ENCODE data around the gene WDSUB1. TPM values are rescaled to one million over a fixed set of nuclear protein-coding genes. Genes with fewer than 3 reads are reported as not detected.
A peak's percentile ranks its signal among the peaks of the same experiment; 100 is the strongest.

The WDSUB1 gene, protein sequence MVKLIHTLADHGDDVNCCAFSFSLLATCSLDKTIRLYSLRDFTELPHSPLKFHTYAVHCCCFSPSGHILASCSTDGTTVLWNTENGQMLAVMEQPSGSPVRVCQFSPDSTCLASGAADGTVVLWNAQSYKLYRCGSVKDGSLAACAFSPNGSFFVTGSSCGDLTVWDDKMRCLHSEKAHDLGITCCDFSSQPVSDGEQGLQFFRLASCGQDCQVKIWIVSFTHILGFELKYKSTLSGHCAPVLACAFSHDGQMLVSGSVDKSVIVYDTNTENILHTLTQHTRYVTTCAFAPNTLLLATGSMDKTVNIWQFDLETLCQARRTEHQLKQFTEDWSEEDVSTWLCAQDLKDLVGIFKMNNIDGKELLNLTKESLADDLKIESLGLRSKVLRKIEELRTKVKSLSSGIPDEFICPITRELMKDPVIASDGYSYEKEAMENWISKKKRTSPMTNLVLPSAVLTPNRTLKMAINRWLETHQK
- 16.5 TPM for total RNA-seq
- long read RNA-seq, transcript WDSUB1-202 (11 exons, 1,912 nt): major isoform, 17 of 36 reads
- long read RNA-seq, partial matches to known transcripts: 3 of 36 reads
- long read RNA-seq, other reads (novel, unspliced or antisense): 12 of 36 reads

GRCh38 chr2:159285929-159286708, at the start of gene WDSUB1:
Gene WDSUB1 (minus strand): TSS chr2:159286703. CDS start chr2:159283069, 3,634 bp downstream.
- Histone ChIP-seq H3K27ac (peak within 1 kb of the TSS; percentile 91), H3K4me1 (peaks cover 27% of the 10 kb centered on the region), H3K27me3 (ENCODE audit: low read depth) (no peaks in the 10 kb centered on the region), H3K9me3 (no peaks in the 10 kb centered on the region), H3K4me3 (peak within 1 kb of the TSS; percentile 70), H3K36me3 (peaks cover 8% of the 10 kb centered on the region)
- intact Hi-C loops (cut with DNase I): no loop called here
- DNase-seq (peak; percentile 87), ATAC-seq (peak; percentile 75 to 82)
- TF ChIP-seq, protein P1, sequence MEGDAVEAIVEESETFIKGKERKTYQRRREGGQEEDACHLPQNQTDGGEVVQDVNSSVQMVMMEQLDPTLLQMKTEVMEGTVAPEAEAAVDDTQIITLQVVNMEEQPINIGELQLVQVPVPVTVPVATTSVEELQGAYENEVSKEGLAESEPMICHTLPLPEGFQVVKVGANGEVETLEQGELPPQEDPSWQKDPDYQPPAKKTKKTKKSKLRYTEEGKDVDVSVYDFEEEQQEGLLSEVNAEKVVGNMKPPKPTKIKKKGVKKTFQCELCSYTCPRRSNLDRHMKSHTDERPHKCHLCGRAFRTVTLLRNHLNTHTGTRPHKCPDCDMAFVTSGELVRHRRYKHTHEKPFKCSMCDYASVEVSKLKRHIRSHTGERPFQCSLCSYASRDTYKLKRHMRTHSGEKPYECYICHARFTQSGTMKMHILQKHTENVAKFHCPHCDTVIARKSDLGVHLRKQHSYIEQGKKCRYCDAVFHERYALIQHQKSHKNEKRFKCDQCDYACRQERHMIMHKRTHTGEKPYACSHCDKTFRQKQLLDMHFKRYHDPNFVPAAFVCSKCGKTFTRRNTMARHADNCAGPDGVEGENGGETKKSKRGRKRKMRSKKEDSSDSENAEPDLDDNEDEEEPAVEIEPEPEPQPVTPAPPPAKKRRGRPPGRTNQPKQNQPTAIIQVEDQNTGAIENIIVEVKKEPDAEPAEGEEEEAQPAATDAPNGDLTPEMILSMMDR (IDR thresholded peaks at IDR 0.05): no peak

DNA sequence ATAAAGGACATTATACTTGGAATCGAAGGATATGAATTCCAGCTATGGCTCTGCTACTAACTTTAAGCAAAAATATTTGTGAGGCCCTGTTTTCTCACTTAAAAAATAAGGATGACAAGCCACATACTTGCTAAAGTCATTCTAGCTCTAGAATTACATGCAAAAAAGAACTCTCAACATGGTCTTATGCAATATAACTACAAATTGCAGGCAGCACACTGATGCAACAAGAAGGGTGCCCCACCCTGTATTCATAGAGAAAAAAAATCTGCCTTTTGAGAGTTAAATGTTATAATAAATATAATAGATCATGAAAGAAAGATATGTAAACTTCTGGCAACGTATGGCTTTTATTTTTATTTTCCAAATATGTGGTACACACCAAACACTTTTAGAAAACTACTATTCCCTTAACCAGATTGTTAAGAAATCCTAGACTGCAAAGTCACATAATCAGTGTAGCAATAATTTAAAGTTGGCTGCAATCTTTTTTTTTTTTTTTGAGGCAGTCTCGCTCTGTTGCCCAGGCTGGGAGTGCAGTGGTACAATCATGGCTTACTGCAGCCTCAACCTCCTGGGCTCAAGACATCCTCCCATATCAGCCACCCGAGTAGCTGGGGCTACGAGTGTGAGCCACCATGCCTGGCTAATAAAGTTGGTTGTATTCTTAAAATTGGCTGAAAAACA, 40.2 kb upstream of the WDSUB1 start:
- DNase-seq (no peak), ATAC-seq (peak; percentile 47 to 49)
- no peak overlapping the region for H3K4me3 ChIP-seq
- peaks cover 48% of the 10 kb centered on the region for H3K36me3 ChIP-seq
- intact Hi-C loops (cut with DNase I): no loop called here
- H3K27ac ChIP-seq: peak overlapping the region; percentile 22
- H3K27me3 ChIP-seq (ENCODE audit: low read depth): no peaks in the 10 kb centered on the region
- H3K9me3 ChIP-seq: no peaks in the 10 kb centered on the region
- TF ChIP-seq, protein P1 (IDR thresholded peaks at IDR 0.05): no peak
- no peaks in the 10 kb centered on the region for H3K4me1 ChIP-seq

DNA sequence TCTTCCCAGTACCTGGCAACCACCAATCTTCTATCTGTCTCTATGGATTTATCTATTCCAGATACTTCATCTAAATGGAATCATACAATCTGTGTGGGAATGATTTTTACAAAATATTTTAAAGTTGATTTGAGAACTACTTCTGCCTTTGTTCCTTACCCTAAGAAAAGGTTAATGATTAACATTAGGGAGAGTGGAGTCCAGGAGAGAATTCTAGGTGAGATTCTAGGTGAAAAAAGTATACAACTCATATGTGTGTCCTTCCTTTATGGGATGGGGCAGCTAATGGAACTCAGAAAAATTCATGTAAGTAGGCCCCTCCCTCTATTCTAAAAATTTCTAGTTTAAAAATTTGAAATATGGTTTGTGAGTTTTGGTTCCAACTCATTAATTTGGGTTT, 35.9 kb upstream of the WDSUB1 start:
- Histone ChIP-seq H3K4me1 (no peaks in the 10 kb centered on the region), H3K27me3 (ENCODE audit: low read depth) (no peaks in the 10 kb centered on the region), H3K9me3 (no peaks in the 10 kb centered on the region), H3K27ac (no peak overlapping the region), H3K4me3 (no peak overlapping the region), H3K36me3 (peaks cover 44% of the 10 kb centered on the region)
- intact Hi-C loops (cut with DNase I): no loop called here
- no peak for DNase-seq
- TF ChIP-seq, protein P1 (IDR thresholded peaks at IDR 0.05): no peak
- ATAC-seq: no peak

- H3K4me3 ChIP-seq: no peak overlapping the region
- ATAC-seq (no peak), DNase-seq (no peak)
- no peak overlapping the region for H3K27ac ChIP-seq
- no peaks in the 10 kb centered on the region for H3K27me3 ChIP-seq (ENCODE audit: low read depth)
- peaks cover 31% of the 10 kb centered on the region for H3K36me3 ChIP-seq
- TF ChIP-seq, protein P1 (IDR thresholded peaks at IDR 0.05): no peak
- intact Hi-C loops (cut with DNase I): no loop called here
- H3K4me1 ChIP-seq: no peaks in the 10 kb centered on the region
- no peaks in the 10 kb centered on the region for H3K9me3 ChIP-seq
Measured at GRCh38 chr2:159317392-159318088, 31.0 kb upstream of the WDSUB1 start.

Data from lower lobe of right lung (tissue), 2 donors.